Measurements from ENCODE around the gene MLF1.
A peak's percentile ranks its signal among the peaks of the same experiment; 100 is the strongest.

MLF1 gene

DNA sequence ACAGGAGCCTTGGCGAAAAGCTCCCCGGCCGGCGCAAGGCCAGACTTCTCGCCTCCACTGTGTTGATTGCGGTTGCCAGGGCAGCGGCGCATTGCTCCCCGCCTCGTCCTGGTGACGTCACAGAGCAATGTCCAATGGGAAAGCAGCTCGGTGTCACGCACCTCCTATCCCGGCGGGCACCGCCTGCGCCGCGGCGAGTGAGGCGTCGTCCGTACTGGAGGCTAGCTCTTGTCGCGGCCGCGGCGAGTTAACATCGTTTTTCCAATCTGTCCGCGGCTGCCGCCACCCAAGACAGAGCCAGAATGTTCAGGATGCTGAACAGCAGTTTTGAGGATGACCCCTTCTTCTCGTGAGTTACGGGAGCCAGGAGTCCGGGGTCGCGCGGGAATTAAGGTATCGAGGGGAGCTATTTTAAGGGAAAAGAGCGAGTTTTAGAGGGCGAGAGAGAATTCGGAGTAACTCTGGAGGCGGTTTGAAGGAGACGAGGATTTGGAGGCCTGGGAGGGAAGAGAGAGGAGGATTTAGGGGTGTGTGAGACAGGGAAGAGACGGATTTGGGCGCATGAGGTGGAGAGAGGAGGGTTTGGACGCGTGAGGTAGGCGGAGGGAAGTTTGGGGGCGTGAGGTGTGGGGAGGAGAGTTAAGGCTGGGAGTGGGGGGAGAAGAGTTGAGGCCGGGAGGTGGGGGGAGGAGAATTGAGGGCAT lies at the start of gene MLF1 (continued):
- TF ChIP-seq, protein P1, sequence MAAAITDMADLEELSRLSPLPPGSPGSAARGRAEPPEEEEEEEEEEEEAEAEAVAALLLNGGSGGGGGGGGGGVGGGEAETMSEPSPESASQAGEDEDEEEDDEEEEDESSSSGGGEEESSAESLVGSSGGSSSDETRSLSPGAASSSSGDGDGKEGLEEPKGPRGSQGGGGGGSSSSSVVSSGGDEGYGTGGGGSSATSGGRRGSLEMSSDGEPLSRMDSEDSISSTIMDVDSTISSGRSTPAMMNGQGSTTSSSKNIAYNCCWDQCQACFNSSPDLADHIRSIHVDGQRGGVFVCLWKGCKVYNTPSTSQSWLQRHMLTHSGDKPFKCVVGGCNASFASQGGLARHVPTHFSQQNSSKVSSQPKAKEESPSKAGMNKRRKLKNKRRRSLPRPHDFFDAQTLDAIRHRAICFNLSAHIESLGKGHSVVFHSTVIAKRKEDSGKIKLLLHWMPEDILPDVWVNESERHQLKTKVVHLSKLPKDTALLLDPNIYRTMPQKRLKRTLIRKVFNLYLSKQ (tag by site-specific recombination; IDR thresholded peaks at IDR 0.05; ENCODE audit: borderline replicate concordance), result no peak
- TF ChIP-seq ZFP37 (tag by site-specific recombination; IDR thresholded peaks at IDR 0.05), result 0 out of 2 replicates have a peak, but pooled peaks have one; percentile 72
- TF ChIP-seq SCRT2 (tag by site-specific recombination; IDR thresholded peaks at IDR 0.05), result 0 out of 2 replicates have a peak, but pooled peaks have one; percentile 19
- TF ChIP-seq PRDM1 (tag by site-specific recombination; IDR thresholded peaks at IDR 0.05), result 0 out of 2 replicates have a peak, but pooled peaks have one; percentile 16
- TF ChIP-seq ZNF114 (tag by site-specific recombination; IDR thresholded peaks at IDR 0.05), result no peak
- no peak for TF ChIP-seq ZNF426 (tag by site-specific recombination; IDR thresholded peaks at IDR 0.05)
- no peak for TF ChIP-seq ZBTB8A (tag by site-specific recombination; IDR thresholded peaks at IDR 0.05)
- peak; percentile 39; the same call in 1 of the 2 replicates for TF ChIP-seq KLF16 (tag by site-specific recombination; IDR thresholded peaks at IDR 0.05)
- TF ChIP-seq MEIS1 (CRISPR knock-in tag; IDR thresholded peaks at IDR 0.05; ENCODE audit: borderline replicate concordance), result no peak
- no peak for TF ChIP-seq GLI2 (tag by site-specific recombination; IDR thresholded peaks at IDR 0.05; ENCODE audit: borderline replicate concordance, low read depth)
- no peak for TF ChIP-seq GLIS2 (tag by site-specific recombination; IDR thresholded peaks at IDR 0.05)
- no peak for TF ChIP-seq ZEB2 (tag by site-specific recombination; IDR thresholded peaks at IDR 0.05)
- no peak for TF ChIP-seq ZNF175 (tag by site-specific recombination; IDR thresholded peaks at IDR 0.05)
- 0 out of 2 replicates have a peak, but pooled peaks have one; percentile 52 for TF ChIP-seq SP7 (tag by site-specific recombination; IDR thresholded peaks at IDR 0.05)
- no peak for TF ChIP-seq ZNF146 (tag by site-specific recombination; IDR thresholded peaks at IDR 0.05)
- TF ChIP-seq, protein P2, sequence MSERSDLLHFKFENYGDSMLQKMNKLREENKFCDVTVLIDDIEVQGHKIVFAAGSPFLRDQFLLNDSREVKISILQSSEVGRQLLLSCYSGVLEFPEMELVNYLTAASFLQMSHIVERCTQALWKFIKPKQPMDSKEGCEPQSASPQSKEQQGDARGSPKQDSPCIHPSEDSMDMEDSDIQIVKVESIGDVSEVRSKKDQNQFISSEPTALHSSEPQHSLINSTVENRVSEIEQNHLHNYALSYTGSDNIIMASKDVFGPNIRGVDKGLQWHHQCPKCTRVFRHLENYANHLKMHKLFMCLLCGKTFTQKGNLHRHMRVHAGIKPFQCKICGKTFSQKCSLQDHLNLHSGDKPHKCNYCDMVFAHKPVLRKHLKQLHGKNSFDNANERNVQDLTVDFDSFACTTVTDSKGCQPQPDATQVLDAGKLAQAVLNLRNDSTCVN (tag by site-specific recombination; optimal IDR thresholded peaks at IDR 0.05), result peak; percentile 41
- peak; percentile 62; the same call in 1 of the 2 replicates for TF ChIP-seq ZNF777 (tag by site-specific recombination; IDR thresholded peaks at IDR 0.05; ENCODE audit: borderline replicate concordance)
- 0 out of 2 replicates have a peak, but pooled peaks have one; percentile 13 for TF ChIP-seq ZBTB48 (tag by site-specific recombination; IDR thresholded peaks at IDR 0.05)
- peak; percentile 91 for TF ChIP-seq ZFHX2 (tag by site-specific recombination; conservative IDR thresholded peaks at IDR 0.05)
- TF ChIP-seq, protein P3, sequence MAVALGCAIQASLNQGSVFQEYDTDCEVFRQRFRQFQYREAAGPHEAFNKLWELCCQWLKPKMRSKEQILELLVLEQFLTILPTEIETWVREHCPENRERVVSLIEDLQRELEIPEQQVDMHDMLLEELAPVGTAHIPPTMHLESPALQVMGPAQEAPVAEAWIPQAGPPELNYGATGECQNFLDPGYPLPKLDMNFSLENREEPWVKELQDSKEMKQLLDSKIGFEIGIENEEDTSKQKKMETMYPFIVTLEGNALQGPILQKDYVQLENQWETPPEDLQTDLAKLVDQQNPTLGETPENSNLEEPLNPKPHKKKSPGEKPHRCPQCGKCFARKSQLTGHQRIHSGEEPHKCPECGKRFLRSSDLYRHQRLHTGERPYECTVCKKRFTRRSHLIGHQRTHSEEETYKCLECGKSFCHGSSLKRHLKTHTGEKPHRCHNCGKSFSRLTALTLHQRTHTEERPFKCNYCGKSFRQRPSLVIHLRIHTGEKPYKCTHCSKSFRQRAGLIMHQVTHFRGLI (tag by site-specific recombination; IDR thresholded peaks at IDR 0.05), result no peak
- TF ChIP-seq, protein P4, sequence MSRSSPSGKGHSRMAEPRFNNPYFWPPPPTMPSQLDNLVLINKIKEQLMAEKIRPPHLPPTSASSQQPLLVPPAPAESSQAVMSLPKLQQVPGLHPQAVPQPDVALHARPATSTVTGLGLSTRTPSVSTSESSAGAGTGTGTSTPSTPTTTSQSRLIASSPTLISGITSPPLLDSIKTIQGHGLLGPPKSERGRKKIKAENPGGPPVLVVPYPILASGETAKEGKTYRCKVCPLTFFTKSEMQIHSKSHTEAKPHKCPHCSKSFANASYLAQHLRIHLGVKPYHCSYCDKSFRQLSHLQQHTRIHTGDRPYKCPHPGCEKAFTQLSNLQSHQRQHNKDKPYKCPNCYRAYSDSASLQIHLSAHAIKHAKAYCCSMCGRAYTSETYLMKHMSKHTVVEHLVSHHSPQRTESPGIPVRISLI (tag by site-specific recombination; IDR thresholded peaks at IDR 0.05), result no peak
- peak; percentile 47; the same call in 1 of the 2 replicates for TF ChIP-seq ZNF2 (tag by site-specific recombination; IDR thresholded peaks at IDR 0.05)
- no peak for TF ChIP-seq ZNF791 (tag by site-specific recombination; IDR thresholded peaks at IDR 0.05)
- peak; percentile 91 for TF ChIP-seq EGR2 (tag by site-specific recombination; IDR thresholded peaks at IDR 0.05; ENCODE audit: low read depth)
- TF ChIP-seq ZBTB1 (tag by site-specific recombination; IDR thresholded peaks at IDR 0.05), result peak; percentile 18; the same call in 1 of the 2 replicates
- TF ChIP-seq SP2 (tag by site-specific recombination; IDR thresholded peaks at IDR 0.05), result peak; percentile 71
- peak; percentile 25; the same call in 1 of the 2 replicates for TF ChIP-seq ZNF366 (tag by site-specific recombination; conservative IDR thresholded peaks at IDR 0.05)
- TF ChIP-seq, protein P5, sequence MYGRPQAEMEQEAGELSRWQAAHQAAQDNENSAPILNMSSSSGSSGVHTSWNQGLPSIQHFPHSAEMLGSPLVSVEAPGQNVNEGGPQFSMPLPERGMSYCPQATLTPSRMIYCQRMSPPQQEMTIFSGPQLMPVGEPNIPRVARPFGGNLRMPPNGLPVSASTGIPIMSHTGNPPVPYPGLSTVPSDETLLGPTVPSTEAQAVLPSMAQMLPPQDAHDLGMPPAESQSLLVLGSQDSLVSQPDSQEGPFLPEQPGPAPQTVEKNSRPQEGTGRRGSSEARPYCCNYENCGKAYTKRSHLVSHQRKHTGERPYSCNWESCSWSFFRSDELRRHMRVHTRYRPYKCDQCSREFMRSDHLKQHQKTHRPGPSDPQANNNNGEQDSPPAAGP (tag by site-specific recombination; IDR thresholded peaks at IDR 0.05), result peak; percentile 21; the same call in 1 of the 2 replicates
- TF ChIP-seq, protein P6, sequence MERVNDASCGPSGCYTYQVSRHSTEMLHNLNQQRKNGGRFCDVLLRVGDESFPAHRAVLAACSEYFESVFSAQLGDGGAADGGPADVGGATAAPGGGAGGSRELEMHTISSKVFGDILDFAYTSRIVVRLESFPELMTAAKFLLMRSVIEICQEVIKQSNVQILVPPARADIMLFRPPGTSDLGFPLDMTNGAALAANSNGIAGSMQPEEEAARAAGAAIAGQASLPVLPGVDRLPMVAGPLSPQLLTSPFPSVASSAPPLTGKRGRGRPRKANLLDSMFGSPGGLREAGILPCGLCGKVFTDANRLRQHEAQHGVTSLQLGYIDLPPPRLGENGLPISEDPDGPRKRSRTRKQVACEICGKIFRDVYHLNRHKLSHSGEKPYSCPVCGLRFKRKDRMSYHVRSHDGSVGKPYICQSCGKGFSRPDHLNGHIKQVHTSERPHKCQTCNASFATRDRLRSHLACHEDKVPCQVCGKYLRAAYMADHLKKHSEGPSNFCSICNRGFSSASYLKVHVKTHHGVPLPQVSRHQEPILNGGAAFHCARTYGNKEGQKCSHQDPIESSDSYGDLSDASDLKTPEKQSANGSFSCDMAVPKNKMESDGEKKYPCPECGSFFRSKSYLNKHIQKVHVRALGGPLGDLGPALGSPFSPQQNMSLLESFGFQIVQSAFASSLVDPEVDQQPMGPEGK (tag by site-specific recombination; IDR thresholded peaks at IDR 0.05), result peak; percentile 13; the same call in 1 of the 2 replicates
- no peak for TF ChIP-seq GFI1B (tag by site-specific recombination; IDR thresholded peaks at IDR 0.05)

Measured in HEK293 (cell line).